ENCODE measurements around the gene DPCD. TPM values are rescaled to one million over a fixed set of nuclear protein-coding genes. Genes with fewer than 3 reads are reported as not detected.

The DPCD gene
- total and polyA plus RNA-seq, 2 experiments from 2014 or later = 22.5 to 38.1 TPM

- ATAC-seq (no peak), DNase-seq (ENCODE audit: low spot score) (no peak)
- H3K27me3 ChIP-seq (ENCODE audit: insufficient read depth) = no peaks in the 10 kb centered on the region
- Mint-ChIP-seq H3K4me1 (peaks cover 50% of the 10 kb centered on the region), H3K4me3 (no peak overlapping the region), H3K9me3 (no peaks in the 10 kb centered on the region; the same call in 2 of the 3 replicates), H3K27ac (no peak overlapping the region), H3K27me3 (ENCODE audit: insufficient read depth, low read depth, poor library complexity) (peaks cover 6% of the 10 kb centered on the region), H3K36me3 (ENCODE audit: low read depth) (peaks cover 6% of the 10 kb centered on the region; the same call in 2 of the 3 replicates)
- peaks cover 12% of the 10 kb centered on the region for H3F3A ChIP-seq (replicated peaks; ENCODE audit: low read depth)
- H3K36me3 ChIP-seq (ENCODE audit: insufficient read depth) = 0 out of 2 replicates have a peak, but pooled peaks cover 2% of the 10 kb centered on the region
- no peak overlapping the region for H2AFZ ChIP-seq
- H3K27ac ChIP-seq (ENCODE audit: low read depth) = no peak overlapping the region
- no peaks in the 10 kb centered on the region for H4K20me1 ChIP-seq (replicated peaks; ENCODE audit: insufficient read depth)
- H3K4me2 ChIP-seq = no peak overlapping the region
- TF ChIP-seq EZH2phosphoT487 (IDR thresholded peaks at IDR 0.05; ENCODE audit: unreplicated experiment) = no peak
- TF ChIP-seq REST (IDR thresholded peaks at IDR 0.05; ENCODE audit: unreplicated experiment) = no peak
- no peak for TF ChIP-seq JUNB (IDR thresholded peaks at IDR 0.05; ENCODE audit: unreplicated experiment)
- no peak for TF ChIP-seq ETS1 (IDR thresholded peaks at IDR 0.05)
- TF ChIP-seq ZNF331 (CRISPR knock-in tag; IDR thresholded peaks at IDR 0.05; ENCODE audit: low read depth) = no peak
- no peak for TF ChIP-seq CTCF (conservative IDR thresholded peaks at IDR 0.05; ENCODE audit: low read depth in 2 of 2)
- no peak for TF ChIP-seq ZNF114 (CRISPR knock-in tag; IDR thresholded peaks at IDR 0.05)
- no peak for TF ChIP-seq EZH2 (IDR thresholded peaks at IDR 0.05; ENCODE audit: low read depth, unreplicated experiment)
- no peak for TF ChIP-seq ZNF462 (CRISPR knock-in tag; IDR thresholded peaks at IDR 0.05)
- no peak for TF ChIP-seq STAT1 (IDR thresholded peaks at IDR 0.05; ENCODE audit: unreplicated experiment)
- TF ChIP-seq CREB1 (CRISPR knock-in tag; IDR thresholded peaks at IDR 0.05; ENCODE audit: low read depth) = no peak
- TF ChIP-seq NANOG (IDR thresholded peaks at IDR 0.05; ENCODE audit: borderline replicate concordance) = no peak
- no peak for TF ChIP-seq POLR2AphosphoS5 (IDR thresholded peaks at IDR 0.05; ENCODE audit: low read depth)
- no peak overlapping the region for H3K4me3 ChIP-seq
- 0 out of 2 replicates have a peak, but pooled peaks cover 2% of the 10 kb centered on the region for H3K9me2 ChIP-seq (ENCODE audit: insufficient read depth)
- H3K4me1 ChIP-seq (ENCODE audit: insufficient read depth) = peaks cover 41% of the 10 kb centered on the region
- H3K79me2 ChIP-seq (replicated peaks; ENCODE audit: insufficient read depth) = no peaks in the 10 kb centered on the region
Measured at GRCh38 chr10:101646364-101646763, 58.2 kb downstream of the DPCD start.

Data from GM23338 (cell line).